Measurements from ENCODE around the gene FIGLA. TPM values are rescaled to one million over a fixed set of nuclear protein-coding genes. Genes with fewer than 3 reads are reported as not detected.

FIGLA gene
- total RNA-seq, 1 experiment from 2014 or later: not detected

DNA sequence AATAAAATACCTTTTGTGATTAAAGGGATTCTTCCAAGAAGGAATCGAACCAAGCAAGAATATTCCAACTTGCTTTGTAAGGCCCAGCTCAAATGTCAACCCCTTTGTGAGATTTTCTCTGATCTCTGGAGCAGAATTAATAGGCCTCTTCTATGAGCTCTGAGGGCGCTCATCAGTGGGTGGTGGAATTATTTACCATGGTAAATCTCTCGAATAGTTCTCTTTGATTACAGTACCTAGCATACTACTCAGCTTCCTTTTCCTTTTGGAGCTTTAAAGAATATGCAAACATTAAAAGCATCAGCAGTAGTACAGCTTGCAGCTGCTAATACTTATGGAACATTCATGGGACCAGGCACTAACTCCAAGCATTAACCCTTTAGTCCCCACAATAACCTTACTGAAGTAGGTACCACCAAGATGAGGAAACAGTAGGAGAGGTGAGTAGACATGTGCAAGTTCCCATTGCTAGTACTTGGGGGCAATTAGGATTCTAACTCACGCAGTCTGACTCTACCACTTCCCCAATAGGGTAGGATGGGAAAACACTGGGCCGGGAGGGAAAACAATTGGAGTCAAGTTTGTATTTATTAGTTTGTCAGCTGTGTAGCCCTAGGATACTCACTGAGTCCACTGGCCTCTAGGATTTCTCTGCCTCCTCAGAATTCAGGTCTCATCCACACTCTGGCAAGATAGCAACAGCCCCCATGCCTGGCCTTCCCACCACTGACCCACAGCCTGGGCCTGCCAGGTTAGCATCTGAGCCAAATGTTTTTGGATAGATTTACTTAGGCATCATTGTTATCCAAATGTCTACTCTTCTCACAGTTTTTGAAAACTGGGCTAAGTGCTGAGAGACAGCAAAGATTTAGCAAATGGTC lies 44.1 kb downstream of the FIGLA start:
- H3K4me1 ChIP-seq (ENCODE audit: control insufficient read depth in 1 of 2, insufficient read depth in 2 of 2, low read length in 2 of 2): no peaks in the 10 kb centered on the region
- ChIA-PET POLR2A (interaction anchor here (0.8 kb wide), 1 partner anchor 9 kb away, joined by 4 read pairs; no protein-coding TSS in a partner anchor), CTCF (no interaction called here), RAD21 (ENCODE audit: low non-redundant PET in 1 of 2, low total read pairs in 2 of 2, uncharacterized antibody in 2 of 2, unreplicated experiment in 2 of 2) (no interaction called here)
- H3K27ac ChIP-seq (ENCODE audit: low read depth, low read length): no peak overlapping the region
- no peaks in the 10 kb centered on the region for H3K9me3 ChIP-seq (ENCODE audit: control insufficient read depth in 1 of 2, insufficient read depth in 1 of 2, low read depth in 1 of 2, low read length in 2 of 2)
- no peak overlapping the region for H3K4me2 ChIP-seq (ENCODE audit: low read length)
- no peaks in the 10 kb centered on the region for H3K9me2 ChIP-seq (ENCODE audit: insufficient read depth)
- no peak for DNase-seq (ENCODE audit: low read depth, low spot score)
- H3K27me3 ChIP-seq (ENCODE audit: insufficient read depth, low read length): no peaks in the 10 kb centered on the region
- BruUV-seq (replicated peaks): no TSS peak
- TF ChIP-seq, protein P1, sequence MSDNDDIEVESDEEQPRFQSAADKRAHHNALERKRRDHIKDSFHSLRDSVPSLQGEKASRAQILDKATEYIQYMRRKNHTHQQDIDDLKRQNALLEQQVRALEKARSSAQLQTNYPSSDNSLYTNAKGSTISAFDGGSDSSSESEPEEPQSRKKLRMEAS (IDR thresholded peaks at IDR 0.05): no peak
- TF ChIP-seq SIN3A (IDR thresholded peaks at IDR 0.05; ENCODE audit: low read depth) (no peak), SRF (IDR thresholded peaks at IDR 0.05; ENCODE audit: low read depth) (no peak), EGR1 (IDR thresholded peaks at IDR 0.05; ENCODE audit: low read depth) (no peak), ZFX (IDR thresholded peaks at IDR 0.05) (no peak), CEBPB (IDR thresholded peaks at IDR 0.05; ENCODE audit: low read depth) (no peak), SP1 (IDR thresholded peaks at IDR 0.05; ENCODE audit: low read depth) (no peak), RAD21 (IDR thresholded peaks at IDR 0.05; ENCODE audit: low read depth) (no peak), YY1 (IDR thresholded peaks at IDR 0.05; ENCODE audit: extremely low read depth, insufficient replicate concordance, low read depth, low read length) (no peak), ZNF274 (IDR thresholded peaks at IDR 0.05; ENCODE audit: low read depth, low read length) (no peak), POLR2A (IDR thresholded peaks at IDR 0.05; ENCODE audit: borderline replicate concordance, extremely low read depth, insufficient read depth, insufficient read length) (no peak), FOSL1 (IDR thresholded peaks at IDR 0.05; ENCODE audit: low read depth) (no peak)
- TF ChIP-seq, protein P2, sequence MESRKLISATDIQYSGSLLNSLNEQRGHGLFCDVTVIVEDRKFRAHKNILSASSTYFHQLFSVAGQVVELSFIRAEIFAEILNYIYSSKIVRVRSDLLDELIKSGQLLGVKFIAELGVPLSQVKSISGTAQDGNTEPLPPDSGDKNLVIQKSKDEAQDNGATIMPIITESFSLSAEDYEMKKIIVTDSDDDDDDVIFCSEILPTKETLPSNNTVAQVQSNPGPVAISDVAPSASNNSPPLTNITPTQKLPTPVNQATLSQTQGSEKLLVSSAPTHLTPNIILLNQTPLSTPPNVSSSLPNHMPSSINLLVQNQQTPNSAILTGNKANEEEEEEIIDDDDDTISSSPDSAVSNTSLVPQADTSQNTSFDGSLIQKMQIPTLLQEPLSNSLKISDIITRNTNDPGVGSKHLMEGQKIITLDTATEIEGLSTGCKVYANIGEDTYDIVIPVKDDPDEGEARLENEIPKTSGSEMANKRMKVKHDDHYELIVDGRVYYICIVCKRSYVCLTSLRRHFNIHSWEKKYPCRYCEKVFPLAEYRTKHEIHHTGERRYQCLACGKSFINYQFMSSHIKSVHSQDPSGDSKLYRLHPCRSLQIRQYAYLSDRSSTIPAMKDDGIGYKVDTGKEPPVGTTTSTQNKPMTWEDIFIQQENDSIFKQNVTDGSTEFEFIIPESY (IDR thresholded peaks at IDR 0.05; ENCODE audit: extremely low read depth, insufficient replicate concordance, low read length): no peak
- TF ChIP-seq, protein P3, sequence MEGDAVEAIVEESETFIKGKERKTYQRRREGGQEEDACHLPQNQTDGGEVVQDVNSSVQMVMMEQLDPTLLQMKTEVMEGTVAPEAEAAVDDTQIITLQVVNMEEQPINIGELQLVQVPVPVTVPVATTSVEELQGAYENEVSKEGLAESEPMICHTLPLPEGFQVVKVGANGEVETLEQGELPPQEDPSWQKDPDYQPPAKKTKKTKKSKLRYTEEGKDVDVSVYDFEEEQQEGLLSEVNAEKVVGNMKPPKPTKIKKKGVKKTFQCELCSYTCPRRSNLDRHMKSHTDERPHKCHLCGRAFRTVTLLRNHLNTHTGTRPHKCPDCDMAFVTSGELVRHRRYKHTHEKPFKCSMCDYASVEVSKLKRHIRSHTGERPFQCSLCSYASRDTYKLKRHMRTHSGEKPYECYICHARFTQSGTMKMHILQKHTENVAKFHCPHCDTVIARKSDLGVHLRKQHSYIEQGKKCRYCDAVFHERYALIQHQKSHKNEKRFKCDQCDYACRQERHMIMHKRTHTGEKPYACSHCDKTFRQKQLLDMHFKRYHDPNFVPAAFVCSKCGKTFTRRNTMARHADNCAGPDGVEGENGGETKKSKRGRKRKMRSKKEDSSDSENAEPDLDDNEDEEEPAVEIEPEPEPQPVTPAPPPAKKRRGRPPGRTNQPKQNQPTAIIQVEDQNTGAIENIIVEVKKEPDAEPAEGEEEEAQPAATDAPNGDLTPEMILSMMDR (IDR thresholded peaks at IDR 0.05 in 2 of 3, conservative IDR thresholded peaks at IDR 0.05 in 1 of 3; ENCODE audit: borderline replicate concordance in 1 of 3, insufficient read depth in 1 of 3, low read depth in 2 of 3, low read length in 2 of 3): no peak
- no peak overlapping the region for H3K4me3 ChIP-seq (replicated peaks in 1 of 2; ENCODE audit: low read depth in 1 of 2, low read length in 2 of 2)
- H3K79me2 ChIP-seq (ENCODE audit: insufficient read depth, low read length): no peaks in the 10 kb centered on the region
- H3K9ac ChIP-seq (ENCODE audit: low read length): no peak overlapping the region
- H4K20me1 ChIP-seq (ENCODE audit: insufficient read depth): no peaks in the 10 kb centered on the region
- no peak for ATAC-seq
- H2AFZ ChIP-seq (ENCODE audit: low read depth, low read length, poor library complexity, severe bottlenecking): no peak overlapping the region
- no peaks in the 10 kb centered on the region for H3K36me3 ChIP-seq (ENCODE audit: control insufficient read depth in 1 of 2, insufficient read depth in 2 of 2, low read length in 2 of 2)
- intact Hi-C loops (cut with micrococcal nuclease): no loop called here
